H1 (cell line): ENCODE data around the gene SYCE3.
A peak's percentile ranks its signal among the peaks of the same experiment; 100 is the strongest.

Experiments used
- CBX5 ChIP-seq: fragments of 300-800, 300-1000 bp; sonication (generic); IDR thresholded peaks from 2 replicates; pipeline ENCODE4 v1.7.1; 2016; ENCODE audit warnings: antibody characterized with exemption, low read length, low read depth
- CTCF ChIP-seq, 3 experiments: IDR thresholded peaks; 1 replicate in 2 of 3; 2 replicates in 1 of 3; pipeline versions ENCODE4 v1.5.1 to v1.6.1; 2011; ENCODE audit warnings: low read length in 3 of 3, mild to moderate bottlenecking in 3 of 3, inconsistent platforms in 2 of 3, low read depth in 1 of 3, moderate library complexity in 1 of 3; ENCODE audit not compliant: insufficient read depth in 1 of 3; ENCODE audit errors: control extremely low read depth in 1 of 3
- HDAC2 ChIP-seq, 2 experiments: fragments of 300-600 bp in 1 of 2; sonication (generic) in 1 of 2; IDR thresholded peaks; 2 replicates each; pipeline ENCODE4 v1.6.1; 2011 to 2012; ENCODE audit warnings: low read depth in 2 of 2, low read length in 2 of 2, mild to moderate bottlenecking in 2 of 2, moderate library complexity in 2 of 2, borderline replicate concordance in 1 of 2, inconsistent platforms in 1 of 2
- POLR2A ChIP-seq, 2 experiments: IDR thresholded peaks; 1 replicate in 1 of 2; 2 replicates in 1 of 2; pipeline ENCODE4 v1.6.1; 2011; ENCODE audit warnings: low read depth in 2 of 2, low read length in 2 of 2, mild to moderate bottlenecking in 2 of 2; ENCODE audit errors: control extremely low read depth in 1 of 2
- RFX5 ChIP-seq: IDR thresholded peaks from 2 replicates; pipeline ENCODE4 v1.6.1; 2011; ENCODE audit warnings: low read depth, low read length, improper control_type of control experiment, borderline replicate concordance
- SIRT6 ChIP-seq: IDR thresholded peaks from one replicate; pipeline ENCODE4 v1.7.1; 2012; ENCODE audit warnings: low read length, inconsistent platforms
- SRF ChIP-seq: IDR thresholded peaks from 2 replicates; pipeline ENCODE4 v1.6.1; 2011; ENCODE audit warnings: mild to moderate bottlenecking, low read depth, low read length, moderate library complexity
- SUZ12 ChIP-seq: fragments of 200-600 bp; sonication (generic); IDR thresholded peaks from 2 replicates; pipeline ENCODE4 v1.6.1; 2012; ENCODE audit warnings: mild to moderate bottlenecking, inconsistent platforms, low read length, moderate library complexity, mixed read lengths

GRCh38 chr22:50530877-50531545 is 31.7 kb downstream of the SYCE3 start:
- TF ChIP-seq RFX5 (no peak), SIRT6 (no peak), CTCF (IDR thresholded peaks at IDR 0.05; ENCODE audit: control extremely low read depth in 1 of 3, insufficient read depth in 1 of 3, low read depth in 1 of 3, low read length in 3 of 3) (no peak), CBX5 (no peak), POLR2A (IDR thresholded peaks at IDR 0.05; ENCODE audit: control extremely low read depth in 1 of 2, low read depth in 2 of 2, low read length in 2 of 2) (no peak; a peak in 1 of 3 replicates), HDAC2 (IDR thresholded peaks at IDR 0.05; ENCODE audit: borderline replicate concordance in 1 of 2, low read depth in 2 of 2, low read length in 2 of 2) (no peak), SRF (no peak), SUZ12 (0 out of 2 replicates have a peak, but pooled peaks have one; percentile 1)
